ENCODE results near the gene NECAP2. TPM values are rescaled to one million over a fixed set of nuclear protein-coding genes. Genes with fewer than 3 reads are reported as not detected.

NECAP2 gene
- total and polyA plus RNA-seq, 2 of the 4 experiments (the other 2 are of a cell fraction), result 80.5 to 85.1 TPM

DNA sequence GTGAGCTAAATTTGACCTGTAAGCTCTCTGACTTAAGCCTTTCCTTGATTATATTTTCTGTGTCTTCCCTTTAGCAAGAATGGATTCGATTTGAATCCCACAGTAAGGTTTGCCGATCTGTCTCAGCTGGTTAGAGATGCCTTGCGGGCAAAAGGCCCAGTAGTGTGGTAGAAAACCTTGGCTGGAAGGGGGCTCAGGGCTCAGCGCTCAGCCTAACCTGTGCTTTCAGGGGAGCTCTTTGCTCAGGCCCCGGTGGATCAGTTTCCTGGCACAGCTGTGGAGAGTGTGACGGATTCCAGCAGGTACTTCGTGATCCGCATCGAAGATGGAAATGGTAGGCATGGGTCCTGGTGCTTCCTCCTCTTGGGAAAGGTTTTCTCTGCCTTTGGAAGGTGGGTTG lies 7.1 kb downstream of the NECAP2 start:
- DNase-seq, result no peak
- Histone ChIP-seq H2AFZ (replicated peaks; ENCODE audit: low read length, poor library complexity) (no peak overlapping the region), H3K27me3 (ENCODE audit: control insufficient read depth, insufficient read depth, low read length) (no peaks in the 10 kb centered on the region), H2AK5ac (ENCODE audit: low read depth, low read length) (no peak overlapping the region), H3K23ac (ENCODE audit: low read depth, low read length) (no peak overlapping the region), H2BK5ac (ENCODE audit: low read depth, low read length, poor library complexity, severe bottlenecking) (no peak overlapping the region), H4K8ac (ENCODE audit: low read depth in 2 of 2, low read length in 2 of 2) (no peak overlapping the region), H3K36me3 (ENCODE audit: control insufficient read depth, insufficient read depth, low read length) (peaks cover 72% of the 10 kb centered on the region), H3K4me1 (ENCODE audit: control insufficient read depth, insufficient read depth, low read length) (no peaks in the 10 kb centered on the region), H3K4me2 (ENCODE audit: low read depth, low read length) (no peak overlapping the region), H2BK15ac (ENCODE audit: low read depth, low read length) (no peak overlapping the region), H4K20me1 (ENCODE audit: insufficient read depth, low read length) (peaks cover 39% of the 10 kb centered on the region; the same call in 1 of the 2 replicates), H3K9me1 (ENCODE audit: insufficient read depth, low read length) (peaks cover 13% of the 10 kb centered on the region), H3K9me3 (ENCODE audit: control insufficient read depth, insufficient read depth, low read length) (no peaks in the 10 kb centered on the region), H3K56ac (ENCODE audit: extremely low read depth, insufficient read depth, low read length) (no peak overlapping the region), H3K18ac (ENCODE audit: low read depth, low read length) (no peak overlapping the region), H3K9ac (ENCODE audit: low read depth, low read length) (no peak overlapping the region), H2BK20ac (ENCODE audit: low read depth, low read length) (no peak overlapping the region), H4K91ac (ENCODE audit: insufficient read depth, low read depth, low read length) (no peak overlapping the region), H2BK120ac (ENCODE audit: low read depth, low read length) (no peak overlapping the region), H3K4me3 (ENCODE audit: insufficient read depth, low read depth, low read length) (no peak overlapping the region), H3K4ac (ENCODE audit: low read depth, low read length) (no peak overlapping the region), H2AK9ac (replicated peaks; ENCODE audit: low read depth, low read length, poor library complexity) (no peak overlapping the region), H4K5ac (ENCODE audit: low read depth, low read length) (no peak overlapping the region), H3K79me1 (ENCODE audit: low read depth in 1 of 2, low read length in 2 of 2) (peaks cover 25 to 89% of the 10 kb centered on the region in 2 experiments), H3K14ac (replicated peaks; ENCODE audit: low read depth, low read length) (no peak overlapping the region), H3K27ac (ENCODE audit: insufficient read depth, low read length) (no peak overlapping the region)
- intact Hi-C loops (cut with micrococcal nuclease) (no loop called here), in situ Hi-C loops (cut with MboI; ENCODE audit: low sequenced_read_pairs) (no loop called here), dilution Hi-C loops (cut with HindIII; ENCODE audit: low sequenced_read_pairs, unreplicated experiment) (no loop called here)
- ChIA-PET POLR2A (ENCODE audit: unreplicated experiment) (no interaction called here), CTCF (no interaction called here)
- BruUV-seq (replicated peaks), result no TSS peak
- 100% methylated on average over 3 of the region's 9 CpGs; no CpG with 5 or more reads in 1 of the 2 experiments for WGBS, 2 experiments (ENCODE audit: extremely low coverage in 2 of 2, insufficient read length in 1 of 2)
- no peak for ATAC-seq (ENCODE audit: low read depth)
- TF ChIP-seq CHD1 (IDR thresholded peaks at IDR 0.05; ENCODE audit: low read depth, low read length), result no peak
- TF ChIP-seq POLR2A (IDR thresholded peaks at IDR 0.05; ENCODE audit: low read depth, low read length), result no peak
- no peak for TF ChIP-seq NFE2L2 (IDR thresholded peaks at IDR 0.05; ENCODE audit: low read depth, low read length)
- no peak for TF ChIP-seq RFX5 (IDR thresholded peaks at IDR 0.05; ENCODE audit: low read depth, low read length)
- TF ChIP-seq CEBPB (IDR thresholded peaks at IDR 0.05; ENCODE audit: low read depth, low read length), result no peak
- no peak for TF ChIP-seq RAD21 (IDR thresholded peaks at IDR 0.05; ENCODE audit: low read length)
- no peak for TF ChIP-seq CTCF (conservative IDR thresholded peaks at IDR 0.05; ENCODE audit: low read depth, low read length)
- TF ChIP-seq FOS (IDR thresholded peaks at IDR 0.05; ENCODE audit: low read depth, low read length), result no peak
